ENCODE data around the gene CYTH3.

DNA sequence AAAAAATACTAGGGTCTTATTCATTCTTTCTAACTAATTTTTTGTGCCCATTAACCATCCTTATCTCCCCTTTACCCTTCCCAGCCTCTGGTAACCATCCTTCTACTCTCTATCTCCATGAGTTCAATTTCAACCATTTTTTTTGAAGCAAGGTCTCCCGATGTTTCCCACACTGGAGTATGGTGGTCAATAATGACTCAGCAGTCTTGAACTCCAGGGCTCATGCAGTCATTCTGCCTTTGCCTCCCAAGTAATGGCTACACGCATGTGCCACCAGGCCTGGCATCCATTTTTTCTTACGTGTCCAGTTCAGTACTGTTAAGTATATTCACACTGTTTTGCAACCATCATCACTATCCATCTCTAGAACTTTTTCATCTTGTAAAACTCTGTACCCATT is 60.4 kb downstream of the CYTH3 start:
- TF ChIP-seq JUN (IDR thresholded peaks at IDR 0.05; ENCODE audit: borderline replicate concordance, insufficient read depth, insufficient read length, low read depth): no peak
- TF ChIP-seq POLR2A (IDR thresholded peaks at IDR 0.05; ENCODE audit: low read depth, low read length): no peak
- TF ChIP-seq EZH2 (IDR thresholded peaks at IDR 0.05; ENCODE audit: borderline replicate concordance, low read depth, low read length, severe bottlenecking): no peak
- TF ChIP-seq, protein P1, sequence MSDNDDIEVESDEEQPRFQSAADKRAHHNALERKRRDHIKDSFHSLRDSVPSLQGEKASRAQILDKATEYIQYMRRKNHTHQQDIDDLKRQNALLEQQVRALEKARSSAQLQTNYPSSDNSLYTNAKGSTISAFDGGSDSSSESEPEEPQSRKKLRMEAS (IDR thresholded peaks at IDR 0.05; ENCODE audit: insufficient read depth, insufficient read length): no peak
- TF ChIP-seq, protein P2, sequence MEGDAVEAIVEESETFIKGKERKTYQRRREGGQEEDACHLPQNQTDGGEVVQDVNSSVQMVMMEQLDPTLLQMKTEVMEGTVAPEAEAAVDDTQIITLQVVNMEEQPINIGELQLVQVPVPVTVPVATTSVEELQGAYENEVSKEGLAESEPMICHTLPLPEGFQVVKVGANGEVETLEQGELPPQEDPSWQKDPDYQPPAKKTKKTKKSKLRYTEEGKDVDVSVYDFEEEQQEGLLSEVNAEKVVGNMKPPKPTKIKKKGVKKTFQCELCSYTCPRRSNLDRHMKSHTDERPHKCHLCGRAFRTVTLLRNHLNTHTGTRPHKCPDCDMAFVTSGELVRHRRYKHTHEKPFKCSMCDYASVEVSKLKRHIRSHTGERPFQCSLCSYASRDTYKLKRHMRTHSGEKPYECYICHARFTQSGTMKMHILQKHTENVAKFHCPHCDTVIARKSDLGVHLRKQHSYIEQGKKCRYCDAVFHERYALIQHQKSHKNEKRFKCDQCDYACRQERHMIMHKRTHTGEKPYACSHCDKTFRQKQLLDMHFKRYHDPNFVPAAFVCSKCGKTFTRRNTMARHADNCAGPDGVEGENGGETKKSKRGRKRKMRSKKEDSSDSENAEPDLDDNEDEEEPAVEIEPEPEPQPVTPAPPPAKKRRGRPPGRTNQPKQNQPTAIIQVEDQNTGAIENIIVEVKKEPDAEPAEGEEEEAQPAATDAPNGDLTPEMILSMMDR (IDR thresholded peaks at IDR 0.05; ENCODE audit: extremely low read depth in 1 of 2, insufficient read depth in 1 of 2, low read depth in 1 of 2, low read length in 2 of 2): no peak
- TF ChIP-seq POLR2AphosphoS5 (IDR thresholded peaks at IDR 0.05; ENCODE audit: insufficient read depth, low read depth, low read length): no peak
- TF ChIP-seq FOS (IDR thresholded peaks at IDR 0.05; ENCODE audit: borderline replicate concordance, insufficient read depth, low read length): no peak
- TF ChIP-seq GATA2 (IDR thresholded peaks at IDR 0.05; ENCODE audit: insufficient read depth, insufficient read length, low read depth, low read length): no peak
- no peak for TF ChIP-seq MYC (IDR thresholded peaks at IDR 0.05; ENCODE audit: low read depth, low read length)

Measured in endothelial cell of umbilical vein (primary cell).